Naive B cell (primary cell): ENCODE data around the gene ITSN1. TPM values are rescaled to one million over a fixed set of nuclear protein-coding genes. Genes with fewer than 3 reads are reported as not detected.

Experiments
- ATAC-seq, 2 donors: fragments of 150-1000 bp; cut with Tn5 transposase; 2 replicates each; pipeline ENCODE4 v1.10.0; 2021; ENCODE audit warnings: low read depth in 2 of 2, mild to moderate bottlenecking in 2 of 2, moderate library complexity in 2 of 2
- DNase-seq: peaks from one replicate; pipeline ENCODE4 v3.0.0; 2022
- H3K27ac Mint-ChIP-seq, 6 donors: one replicate each; pipeline ENCODE4 v1.8.0; 2020 to 2022; ENCODE audit warnings: mild to moderate bottlenecking in 6 of 6, mixed read lengths in 6 of 6, moderate library complexity in 5 of 6, inconsistent platforms in 2 of 6
- H3K27me3 Mint-ChIP-seq, 3 donors: one replicate each; pipeline ENCODE4 v1.8.0; 2021 to 2022; ENCODE audit warnings: mixed read lengths in 3 of 3, mild to moderate bottlenecking in 1 of 3
- H3K36me3 Mint-ChIP-seq, 2 donors: one replicate each; pipeline ENCODE4 v1.8.0; 2020 to 2022; ENCODE audit warnings: mixed read lengths in 2 of 2, inconsistent platforms in 1 of 2, mild to moderate bottlenecking in 1 of 2
- H3K4me1 Mint-ChIP-seq, 3 donors: one replicate each; pipeline ENCODE4 v1.8.0; 2020 to 2022; ENCODE audit warnings: mixed read lengths in 3 of 3, inconsistent platforms in 1 of 3, mild to moderate bottlenecking in 1 of 3, moderate library complexity in 1 of 3
- H3K4me3 Mint-ChIP-seq, 8 donors: one replicate each; pipeline ENCODE4 v1.8.0; 2020 to 2022; ENCODE audit warnings: mild to moderate bottlenecking in 8 of 8, mixed read lengths in 8 of 8, moderate library complexity in 8 of 8, inconsistent platforms in 2 of 8
- H3K9me3 Mint-ChIP-seq, 7 donors: one replicate each; pipeline ENCODE4 v1.8.0; 2020 to 2022; ENCODE audit warnings: mixed read lengths in 7 of 7, mild to moderate bottlenecking in 5 of 7, inconsistent platforms in 2 of 7, moderate library complexity in 1 of 7
- polyA plus RNA-seq, 6 donors: library from polyadenylated mRNA; unstranded; fragments of 300-500 nt; fragmentation: Illumina TruSeq; gene quantifications; one replicate each; pipeline ENCODE4 v1.2.3, GENCODE V29; 2021; ENCODE audit warnings: low read depth in 6 of 6

The ITSN1 gene
- polyA plus RNA-seq, 6 donors from 2014 or later = 0.12 to 1.4 (median 0.60) TPM; not detected in 1

GRCh38 chr21:33844104-33844889 lies 202.0 kb downstream of the ITSN1 start:
- ATAC-seq = no peak
- H3K36me3 Mint-ChIP-seq = peaks cover 0 to 9% of the 10 kb centered on the region in 2 donors
- H3K4me1 Mint-ChIP-seq = peaks cover 4 to 8% (median 6%) of the 10 kb centered on the region in 3 donors
- peaks cover 5 to 15% (median 10%) of the 10 kb centered on the region in 7 donors for H3K9me3 Mint-ChIP-seq
- no peak overlapping the region for H3K27ac Mint-ChIP-seq
- no peak for DNase-seq
- peak overlapping the region in 1 of 8 donors; percentile 29 for H3K4me3 Mint-ChIP-seq
- H3K27me3 Mint-ChIP-seq = peaks cover 4 to 16% (median 6%) of the 10 kb centered on the region in 3 donors

GRCh38 chr21:33844890-33845205 lies 202.5 kb downstream of the ITSN1 start:
- Mint-ChIP-seq H3K4me1 (peaks cover 4 to 8% (median 6%) of the 10 kb centered on the region in 3 donors), H3K9me3 (peaks cover 5 to 15% (median 10%) of the 10 kb centered on the region in 7 donors), H3K27me3 (peaks cover 4 to 16% (median 6%) of the 10 kb centered on the region in 3 donors), H3K4me3 (no peak overlapping the region), H3K36me3 (peaks cover 0 to 9% of the 10 kb centered on the region in 2 donors), H3K27ac (no peak overlapping the region)
- ATAC-seq (no peak), DNase-seq (no peak)

- Mint-ChIP-seq H3K27ac (peak overlapping the region in 1 of 6 donors; percentile 17), H3K27me3 (peaks cover 4 to 21% (median 10%) of the 10 kb centered on the region in 3 donors), H3K36me3 (peaks cover 0 to 9% of the 10 kb centered on the region in 2 donors), H3K9me3 (peaks cover 5 to 15% (median 10%) of the 10 kb centered on the region in 7 donors), H3K4me1 (peaks cover 4 to 8% (median 6%) of the 10 kb centered on the region in 3 donors), H3K4me3 (peak overlapping the region in 1 of 8 donors; percentile 29)
- DNase-seq = no peak
- ATAC-seq = no peak
Observed at GRCh38 chr21:33846141-33846540, 203.8 kb downstream of the ITSN1 start.

DNA sequence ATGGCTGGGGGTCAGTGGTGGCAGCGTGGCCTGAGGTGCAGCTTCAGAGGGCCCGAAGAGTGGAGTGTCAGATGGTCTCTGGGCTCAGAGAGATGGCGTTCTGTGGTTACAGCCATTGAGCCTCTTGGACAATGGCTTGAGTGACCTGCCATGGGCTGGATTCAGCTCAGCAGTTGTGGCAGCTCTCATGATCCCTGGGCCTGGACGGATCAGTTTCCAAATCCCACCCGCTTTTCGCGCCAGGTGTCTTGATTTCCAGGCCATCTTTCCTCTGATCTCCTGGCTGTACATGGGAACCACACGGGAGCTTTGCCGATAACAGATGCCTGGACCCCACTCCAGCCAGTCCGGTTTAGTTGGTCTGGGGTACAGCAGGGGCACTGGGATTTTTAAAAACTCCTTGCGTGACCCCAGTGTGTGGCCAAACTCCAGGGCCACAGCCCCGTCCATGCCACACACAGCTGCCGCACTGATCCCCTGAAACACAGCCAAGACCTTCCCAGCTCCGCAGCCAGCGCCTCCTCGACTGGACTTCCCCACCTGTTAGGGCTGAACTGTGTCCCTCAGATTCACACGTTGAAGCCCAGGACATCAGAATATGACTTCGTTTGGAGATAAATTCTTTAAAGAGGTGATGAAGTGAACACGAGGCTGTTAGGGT lies 205.4 kb downstream of the ITSN1 start:
- ATAC-seq = no peak
- H3K4me1 Mint-ChIP-seq = peaks cover 4 to 8% (median 6%) of the 10 kb centered on the region in 3 donors

DNA sequence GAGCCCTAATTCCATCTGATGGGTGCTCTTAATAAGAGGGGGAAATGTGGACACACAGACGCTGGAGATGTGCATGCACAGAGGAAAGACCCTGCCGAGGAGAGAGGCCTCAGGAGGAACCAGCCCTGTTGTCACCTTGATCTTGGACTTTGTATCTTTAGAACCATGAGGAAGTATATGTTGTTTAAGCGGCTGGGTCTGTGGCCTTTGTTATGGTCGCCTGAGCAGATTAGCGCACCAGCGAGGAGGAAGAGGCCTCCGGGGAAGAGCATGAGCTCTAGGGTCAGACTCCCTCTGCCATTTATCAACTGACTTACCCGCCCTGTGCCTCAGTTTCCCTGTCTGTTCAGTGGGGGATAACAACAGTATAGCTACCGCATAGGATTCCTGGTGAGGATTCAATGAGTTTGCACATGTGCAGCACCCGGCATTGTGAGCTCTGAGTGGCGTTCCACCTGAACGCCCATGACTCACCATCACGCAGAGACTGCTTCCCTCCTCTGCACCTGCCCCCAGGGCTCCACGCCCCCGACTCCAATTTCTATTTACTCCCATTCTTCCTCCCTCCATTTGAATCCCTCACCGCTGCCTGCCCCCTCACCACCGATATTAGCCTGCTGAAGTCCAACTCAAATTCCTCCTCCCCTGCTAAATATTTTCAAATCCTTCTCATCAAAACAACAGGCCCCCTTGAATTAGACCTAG lies 206.1 kb downstream of the ITSN1 start:
- H3K9me3 Mint-ChIP-seq = peaks cover 5 to 15% (median 10%) of the 10 kb centered on the region in 7 donors
- H3K4me1 Mint-ChIP-seq = peaks cover 4 to 8% (median 6%) of the 10 kb centered on the region in 3 donors
- peaks cover 4 to 24% (median 14%) of the 10 kb centered on the region in 3 donors for H3K27me3 Mint-ChIP-seq
- H3K27ac Mint-ChIP-seq = peak overlapping the region in 2 of 6 donors; percentile 44 to 88
- peak overlapping the region in 1 of 8 donors; percentile 42 for H3K4me3 Mint-ChIP-seq
- ATAC-seq = no peak
- DNase-seq = no peak
- H3K36me3 Mint-ChIP-seq = peaks cover 0 to 9% of the 10 kb centered on the region in 2 donors

More for the DNA sequence above, 205.4 kb downstream of the ITSN1 start:
- Mint-ChIP-seq H3K4me3 (no peak overlapping the region), H3K9me3 (peaks cover 5 to 15% (median 10%) of the 10 kb centered on the region in 7 donors), H3K27ac (no peak overlapping the region), H3K27me3 (peaks cover 4 to 21% (median 11%) of the 10 kb centered on the region in 3 donors), H3K36me3 (peaks cover 0 to 9% of the 10 kb centered on the region in 2 donors)
- DNase-seq = no peak

GRCh38 chr21:33849834-33850233 lies 207.5 kb downstream of the ITSN1 start:
- H3K9me3 Mint-ChIP-seq = peaks cover 5 to 15% (median 10%) of the 10 kb centered on the region in 7 donors
- H3K4me1 Mint-ChIP-seq = peaks cover 4 to 8% (median 6%) of the 10 kb centered on the region in 3 donors
- peaks cover 0 to 9% of the 10 kb centered on the region in 2 donors for H3K36me3 Mint-ChIP-seq
- peaks cover 0 to 24% (median 19%) of the 10 kb centered on the region in 3 donors for H3K27me3 Mint-ChIP-seq
- DNase-seq (no peak), ATAC-seq (no peak)
- H3K27ac Mint-ChIP-seq = peak overlapping the region in 1 of 6 donors; percentile 52
- H3K4me3 Mint-ChIP-seq = no peak overlapping the region

- H3K27me3 Mint-ChIP-seq = peaks cover 0 to 20% (median 17%) of the 10 kb centered on the region in 3 donors
- H3K4me1 Mint-ChIP-seq = peaks cover 4 to 8% (median 6%) of the 10 kb centered on the region in 3 donors
- DNase-seq = no peak
- no peak for ATAC-seq
- peaks cover 5 to 13% (median 10%) of the 10 kb centered on the region in 7 donors for H3K9me3 Mint-ChIP-seq
- no peak overlapping the region for H3K4me3 Mint-ChIP-seq
- no peak overlapping the region for H3K27ac Mint-ChIP-seq
- H3K36me3 Mint-ChIP-seq = peaks cover 0 to 9% of the 10 kb centered on the region in 2 donors
Observed at GRCh38 chr21:33850401-33850800, 208.1 kb downstream of the ITSN1 start.

DNA sequence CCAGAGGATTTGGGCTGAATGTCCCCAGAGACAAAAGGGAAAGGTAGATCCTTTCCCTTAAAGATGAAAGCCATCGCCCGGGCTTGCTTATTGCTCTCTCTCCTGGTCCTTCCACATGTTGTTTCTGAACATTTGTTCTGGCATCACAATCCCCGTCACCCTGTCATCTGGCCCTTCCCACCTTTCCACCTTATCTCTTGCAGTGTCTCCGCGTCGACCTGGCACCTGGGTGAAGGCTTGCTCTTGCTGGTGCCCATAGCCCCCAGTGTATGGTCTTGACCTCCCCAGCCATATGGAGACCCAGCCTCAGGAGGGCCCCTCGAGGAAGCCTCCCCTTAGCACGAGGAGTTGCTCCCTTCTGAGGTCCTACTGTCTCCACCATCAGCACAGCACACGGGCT lies 208.7 kb downstream of the ITSN1 start:
- no peak for DNase-seq
- peaks cover 4 to 8% (median 6%) of the 10 kb centered on the region in 3 donors for H3K4me1 Mint-ChIP-seq
- ATAC-seq = no peak
- peaks cover 3 to 9% (median 7%) of the 10 kb centered on the region in 7 donors for H3K9me3 Mint-ChIP-seq
- H3K27me3 Mint-ChIP-seq = peaks cover 0 to 17% (median 16%) of the 10 kb centered on the region in 3 donors
- no peak overlapping the region for H3K27ac Mint-ChIP-seq
- peaks cover 0 to 6% of the 10 kb centered on the region in 2 donors for H3K36me3 Mint-ChIP-seq
- H3K4me3 Mint-ChIP-seq = peak overlapping the region in 1 of 8 donors; percentile 47

DNA sequence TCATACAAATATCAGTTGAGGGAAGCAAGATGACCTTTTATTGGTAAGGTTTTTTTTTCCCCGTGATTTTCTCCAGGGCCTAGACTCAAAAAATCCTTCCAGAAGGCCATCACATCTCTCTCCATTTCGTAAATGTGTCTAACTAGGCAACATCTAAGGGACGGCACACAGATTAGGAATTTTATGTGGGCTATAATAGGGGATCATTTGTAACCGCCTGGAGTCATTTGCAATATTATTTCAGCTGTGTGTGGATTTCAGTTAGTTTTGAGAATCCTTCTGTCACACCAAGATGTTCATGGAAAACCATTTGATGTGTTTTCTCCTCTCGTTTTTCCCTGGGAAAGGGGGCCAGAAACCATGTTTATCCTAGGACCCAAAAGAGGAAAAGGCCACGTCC lies 210.2 kb downstream of the ITSN1 start:
- no peak overlapping the region for H3K4me3 Mint-ChIP-seq
- H3K4me1 Mint-ChIP-seq = peaks cover 4 to 8% (median 6%) of the 10 kb centered on the region in 3 donors
- peaks cover 0 to 17% (median 12%) of the 10 kb centered on the region in 3 donors for H3K27me3 Mint-ChIP-seq
- no peaks in the 10 kb centered on the region for H3K36me3 Mint-ChIP-seq
- DNase-seq (no peak), ATAC-seq (no peak)
- H3K9me3 Mint-ChIP-seq = no peaks in the 10 kb centered on the region
- H3K27ac Mint-ChIP-seq = no peak overlapping the region

- Mint-ChIP-seq H3K27me3 (peaks cover 0 to 18% (median 17%) of the 10 kb centered on the region in 3 donors), H3K4me1 (no peaks in the 10 kb centered on the region), H3K4me3 (no peak overlapping the region), H3K9me3 (no peaks in the 10 kb centered on the region), H3K27ac (no peak overlapping the region), H3K36me3 (no peaks in the 10 kb centered on the region)
- DNase-seq (no peak), ATAC-seq (no peak)
Observed at GRCh38 chr21:33854604-33855003, 212.3 kb downstream of the ITSN1 start.

GRCh38 chr21:33855190-33855589 lies 212.9 kb downstream of the ITSN1 start:
- ATAC-seq (no peak), DNase-seq (no peak)
- peak overlapping the region in 1 of 8 donors; percentile 29 for H3K4me3 Mint-ChIP-seq
- no peaks in the 10 kb centered on the region for H3K36me3 Mint-ChIP-seq
- no peaks in the 10 kb centered on the region for H3K9me3 Mint-ChIP-seq
- no peak overlapping the region for H3K27ac Mint-ChIP-seq
- peaks cover 0 to 20% (median 17%) of the 10 kb centered on the region in 3 donors for H3K27me3 Mint-ChIP-seq
- H3K4me1 Mint-ChIP-seq = no peaks in the 10 kb centered on the region

DNA sequence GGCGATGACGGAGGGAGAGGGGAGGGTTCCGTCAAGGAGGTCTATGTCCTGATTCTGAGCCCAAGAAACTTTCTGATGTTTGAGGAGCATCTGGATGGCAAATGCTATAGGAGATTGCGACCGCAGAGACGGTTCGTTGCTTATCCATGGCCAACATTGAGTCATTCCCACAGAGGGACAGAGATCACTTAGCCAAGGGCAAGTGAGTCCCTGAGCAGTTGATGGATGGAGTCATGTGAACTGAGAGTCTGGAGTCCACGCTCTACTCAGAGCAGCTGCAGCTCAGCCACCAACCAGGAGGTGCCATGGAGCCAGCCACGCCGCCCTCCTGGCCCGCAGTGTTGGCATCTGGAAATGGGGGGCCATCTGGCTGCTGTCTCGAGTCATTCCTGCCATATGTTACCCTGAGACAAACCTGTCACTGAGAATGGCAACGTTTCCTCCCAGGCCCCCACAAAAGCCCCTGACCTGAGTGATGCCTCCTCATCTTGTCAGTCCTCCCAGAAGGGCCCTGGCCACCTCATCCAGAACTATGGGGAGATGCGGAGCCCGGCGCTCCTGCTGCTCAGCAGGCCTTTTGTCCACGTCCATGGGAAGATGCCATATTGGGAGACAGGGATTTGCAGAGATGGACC lies 214.7 kb downstream of the ITSN1 start:
- no peak overlapping the region for H3K27ac Mint-ChIP-seq
- H3K4me3 Mint-ChIP-seq = peak overlapping the region in 1 of 8 donors; percentile 22
- H3K36me3 Mint-ChIP-seq = no peaks in the 10 kb centered on the region
- ATAC-seq (no peak), DNase-seq (no peak)
- no peaks in the 10 kb centered on the region for H3K4me1 Mint-ChIP-seq
- peaks cover 0 to 15% (median 11%) of the 10 kb centered on the region in 3 donors for H3K27me3 Mint-ChIP-seq
- no peaks in the 10 kb centered on the region for H3K9me3 Mint-ChIP-seq
